Measurements from ENCODE around the gene ARRDC2. TPM values are rescaled to one million over a fixed set of nuclear protein-coding genes. Genes with fewer than 3 reads are reported as not detected.

ARRDC2 gene
- total and polyA plus RNA-seq, 9 of the 15 experiments (the other 6 are each of a cell fraction or from before 2014, with no cell fraction given) = 1.9 to 27.4 (median 15.2) TPM

DNA sequence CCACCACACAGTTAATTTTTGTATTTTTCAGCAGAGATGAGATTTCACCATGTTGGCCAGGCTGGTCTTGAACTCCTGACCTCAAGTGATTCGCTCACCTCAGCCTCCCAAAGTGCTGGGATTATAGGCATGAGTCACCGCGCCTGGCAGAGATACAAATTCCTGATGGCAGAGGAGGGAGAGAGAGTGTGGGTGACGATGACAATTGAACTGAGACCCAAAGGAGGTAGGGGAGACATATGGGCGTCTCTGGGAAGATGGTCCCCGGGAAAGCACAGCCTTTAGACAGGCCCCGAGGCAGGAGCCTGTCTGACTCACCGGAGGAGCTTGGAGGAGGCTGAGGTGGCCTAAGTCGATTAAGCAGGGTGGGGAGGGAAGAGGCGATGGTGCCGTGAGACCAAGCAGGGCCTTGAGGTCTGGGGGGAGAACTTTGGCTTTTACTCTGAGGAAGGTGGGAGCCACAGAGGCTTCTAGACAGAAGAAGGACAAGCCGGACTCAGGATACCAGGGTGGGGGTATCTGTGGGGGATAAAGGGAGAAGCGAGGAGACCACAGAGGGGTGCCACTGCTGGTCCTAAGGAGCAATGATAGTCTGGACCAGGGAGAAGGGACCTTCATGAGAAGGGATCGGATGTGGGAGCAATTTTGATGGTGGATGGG, 38.2 kb downstream of the ARRDC2 start (continued):
- no peak for TF ChIP-seq PHF8 (IDR thresholded peaks at IDR 0.05; ENCODE audit: borderline replicate concordance, low read length)
- TF ChIP-seq, protein P1, sequence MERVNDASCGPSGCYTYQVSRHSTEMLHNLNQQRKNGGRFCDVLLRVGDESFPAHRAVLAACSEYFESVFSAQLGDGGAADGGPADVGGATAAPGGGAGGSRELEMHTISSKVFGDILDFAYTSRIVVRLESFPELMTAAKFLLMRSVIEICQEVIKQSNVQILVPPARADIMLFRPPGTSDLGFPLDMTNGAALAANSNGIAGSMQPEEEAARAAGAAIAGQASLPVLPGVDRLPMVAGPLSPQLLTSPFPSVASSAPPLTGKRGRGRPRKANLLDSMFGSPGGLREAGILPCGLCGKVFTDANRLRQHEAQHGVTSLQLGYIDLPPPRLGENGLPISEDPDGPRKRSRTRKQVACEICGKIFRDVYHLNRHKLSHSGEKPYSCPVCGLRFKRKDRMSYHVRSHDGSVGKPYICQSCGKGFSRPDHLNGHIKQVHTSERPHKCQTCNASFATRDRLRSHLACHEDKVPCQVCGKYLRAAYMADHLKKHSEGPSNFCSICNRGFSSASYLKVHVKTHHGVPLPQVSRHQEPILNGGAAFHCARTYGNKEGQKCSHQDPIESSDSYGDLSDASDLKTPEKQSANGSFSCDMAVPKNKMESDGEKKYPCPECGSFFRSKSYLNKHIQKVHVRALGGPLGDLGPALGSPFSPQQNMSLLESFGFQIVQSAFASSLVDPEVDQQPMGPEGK (CRISPR knock-in tag; IDR thresholded peaks at IDR 0.05; ENCODE audit: borderline replicate concordance) = no peak
- no peak for TF ChIP-seq ZNF444 (CRISPR knock-in tag; IDR thresholded peaks at IDR 0.05)
- no peak for TF ChIP-seq TOE1 (IDR thresholded peaks at IDR 0.05; ENCODE audit: borderline replicate concordance)
- no peak for TF ChIP-seq TOE1 (CRISPR knock-in tag; IDR thresholded peaks at IDR 0.05; ENCODE audit: borderline replicate concordance, low read depth)
- TF ChIP-seq, protein P2, sequence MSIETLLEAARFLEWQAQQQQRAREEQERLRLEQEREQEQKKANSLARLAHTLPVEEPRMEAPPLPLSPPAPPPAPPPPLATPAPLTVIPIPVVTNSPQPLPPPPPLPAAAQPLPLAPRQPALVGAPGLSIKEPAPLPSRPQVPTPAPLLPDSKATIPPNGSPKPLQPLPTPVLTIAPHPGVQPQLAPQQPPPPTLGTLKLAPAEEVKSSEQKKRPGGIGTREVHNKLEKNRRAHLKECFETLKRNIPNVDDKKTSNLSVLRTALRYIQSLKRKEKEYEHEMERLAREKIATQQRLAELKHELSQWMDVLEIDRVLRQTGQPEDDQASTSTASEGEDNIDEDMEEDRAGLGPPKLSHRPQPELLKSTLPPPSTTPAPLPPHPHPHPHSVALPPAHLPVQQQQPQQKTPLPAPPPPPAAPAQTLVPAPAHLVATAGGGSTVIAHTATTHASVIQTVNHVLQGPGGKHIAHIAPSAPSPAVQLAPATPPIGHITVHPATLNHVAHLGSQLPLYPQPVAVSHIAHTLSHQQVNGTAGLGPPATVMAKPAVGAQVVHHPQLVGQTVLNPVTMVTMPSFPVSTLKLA (conservative IDR thresholded peaks at IDR 0.05) = no peak
- no peak for TF ChIP-seq DMBX1 (CRISPR knock-in tag; IDR thresholded peaks at IDR 0.05; ENCODE audit: borderline replicate concordance)
- no peak for TF ChIP-seq ZNF785 (CRISPR knock-in tag; IDR thresholded peaks at IDR 0.05)
- TF ChIP-seq HEY1 (CRISPR knock-in tag; IDR thresholded peaks at IDR 0.05; ENCODE audit: borderline replicate concordance) = no peak
- no peak for TF ChIP-seq ZBTB1 (CRISPR knock-in tag; IDR thresholded peaks at IDR 0.05; ENCODE audit: borderline replicate concordance, low read depth)
- TF ChIP-seq CXXC5 (CRISPR knock-in tag; IDR thresholded peaks at IDR 0.05) = no peak
- peak; percentile 74 for TF ChIP-seq SMARCE1 (IDR thresholded peaks at IDR 0.05)
- TF ChIP-seq MECOM (CRISPR knock-in tag; IDR thresholded peaks at IDR 0.05) = no peak
- TF ChIP-seq, protein P3, sequence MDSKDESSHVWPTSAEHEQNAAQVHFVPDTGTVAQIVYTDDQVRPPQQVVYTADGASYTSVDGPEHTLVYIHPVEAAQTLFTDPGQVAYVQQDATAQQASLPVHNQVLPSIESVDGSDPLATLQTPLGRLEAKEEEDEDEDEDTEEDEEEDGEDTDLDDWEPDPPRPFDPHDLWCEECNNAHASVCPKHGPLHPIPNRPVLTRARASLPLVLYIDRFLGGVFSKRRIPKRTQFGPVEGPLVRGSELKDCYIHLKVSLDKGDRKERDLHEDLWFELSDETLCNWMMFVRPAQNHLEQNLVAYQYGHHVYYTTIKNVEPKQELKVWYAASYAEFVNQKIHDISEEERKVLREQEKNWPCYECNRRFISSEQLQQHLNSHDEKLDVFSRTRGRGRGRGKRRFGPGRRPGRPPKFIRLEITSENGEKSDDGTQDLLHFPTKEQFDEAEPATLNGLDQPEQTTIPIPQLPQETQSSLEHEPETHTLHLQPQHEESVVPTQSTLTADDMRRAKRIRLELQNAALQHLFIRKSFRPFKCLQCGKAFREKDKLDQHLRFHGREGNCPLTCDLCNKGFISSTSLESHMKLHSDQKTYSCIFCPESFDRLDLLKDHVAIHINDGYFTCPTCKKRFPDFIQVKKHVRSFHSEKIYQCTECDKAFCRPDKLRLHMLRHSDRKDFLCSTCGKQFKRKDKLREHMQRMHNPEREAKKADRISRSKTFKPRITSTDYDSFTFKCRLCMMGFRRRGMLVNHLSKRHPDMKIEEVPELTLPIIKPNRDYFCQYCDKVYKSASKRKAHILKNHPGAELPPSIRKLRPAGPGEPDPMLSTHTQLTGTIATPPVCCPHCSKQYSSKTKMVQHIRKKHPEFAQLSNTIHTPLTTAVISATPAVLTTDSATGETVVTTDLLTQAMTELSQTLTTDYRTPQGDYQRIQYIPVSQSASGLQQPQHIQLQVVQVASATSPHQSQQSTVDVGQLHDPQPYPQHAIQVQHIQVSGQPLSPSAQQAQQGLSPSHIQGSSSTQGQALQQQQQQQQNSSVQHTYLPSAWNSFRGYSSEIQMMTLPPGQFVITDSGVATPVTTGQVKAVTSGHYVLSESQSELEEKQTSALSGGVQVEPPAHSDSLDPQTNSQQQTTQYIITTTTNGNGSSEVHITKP (IDR thresholded peaks at IDR 0.05; ENCODE audit: partially characterized antibody) = peak; percentile 17
- no peak for TF ChIP-seq BRCA1 (IDR thresholded peaks at IDR 0.05)
- no peak for TF ChIP-seq BRCA1 (CRISPR knock-in tag; IDR thresholded peaks at IDR 0.05)
- TF ChIP-seq, protein P4, sequence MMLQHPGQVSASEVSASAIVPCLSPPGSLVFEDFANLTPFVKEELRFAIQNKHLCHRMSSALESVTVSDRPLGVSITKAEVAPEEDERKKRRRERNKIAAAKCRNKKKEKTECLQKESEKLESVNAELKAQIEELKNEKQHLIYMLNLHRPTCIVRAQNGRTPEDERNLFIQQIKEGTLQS (IDR thresholded peaks at IDR 0.05) = peak; percentile 92
- TF ChIP-seq, protein P4 (CRISPR knock-in tag; conservative IDR thresholded peaks at IDR 0.05) = no peak
- no peak for TF ChIP-seq ZNF780A (CRISPR knock-in tag; IDR thresholded peaks at IDR 0.05)
